ENCODE results near the gene SLC2A11.
A peak's percentile ranks its signal among the peaks of the same experiment; 100 is the strongest.
"Not testable (repeated sequence)": the region's sequence is repeated elsewhere in the genome, so short reads cannot be mapped to it uniquely, and the experiment has no call there.

SLC2A11 gene

DNA sequence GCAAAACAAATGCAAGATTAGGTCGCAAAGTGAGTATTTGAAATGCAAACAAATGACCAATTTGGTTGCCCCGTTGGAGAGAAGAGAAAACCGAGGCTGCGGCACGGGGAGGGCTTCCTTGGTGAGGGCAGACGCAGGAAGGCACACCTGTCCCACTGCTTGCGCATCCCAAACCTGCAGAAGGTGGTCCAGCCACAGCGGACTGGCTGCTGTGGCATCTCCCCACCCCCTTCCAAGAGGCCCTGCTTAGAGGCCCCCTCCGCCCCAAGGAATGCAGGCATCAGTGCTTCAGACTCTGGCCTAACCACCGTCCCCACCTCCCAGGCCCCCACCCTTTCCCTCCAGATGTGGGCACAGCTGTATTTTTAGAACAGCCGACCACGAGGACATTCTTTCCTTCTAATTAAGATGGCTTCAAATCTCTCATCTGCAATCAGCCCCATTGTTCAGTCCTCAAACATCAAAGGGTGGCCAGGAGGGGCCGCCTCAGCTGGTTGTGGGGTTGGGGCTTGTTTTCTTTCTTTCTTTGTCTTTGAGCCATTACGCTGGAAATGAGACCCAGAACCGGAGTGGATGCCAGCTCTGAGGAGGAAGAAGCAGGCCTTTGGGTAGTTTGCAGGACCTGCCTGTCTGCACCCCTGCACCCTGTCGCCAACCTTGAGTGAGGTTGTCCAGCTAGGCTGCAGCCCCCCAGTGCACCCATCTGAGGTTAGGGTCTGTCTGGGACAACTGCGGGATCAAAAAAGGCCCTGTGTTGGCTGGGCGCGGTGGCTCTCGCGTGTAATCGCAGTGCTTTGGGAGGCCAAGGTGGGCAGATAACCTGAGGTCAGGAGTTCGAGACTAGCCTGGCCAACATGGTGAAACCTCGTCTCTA, 9.4 kb upstream of the SLC2A11 start:
- DNase-seq: no peak

GRCh38 chr22:23849009-23850006, 8.4 kb upstream of the SLC2A11 start:
- DNase-seq: peak; percentile 98

GRCh38 chr22:23850136-23850611, 7.5 kb upstream of the SLC2A11 start:
- DNase-seq: no peak

DNA sequence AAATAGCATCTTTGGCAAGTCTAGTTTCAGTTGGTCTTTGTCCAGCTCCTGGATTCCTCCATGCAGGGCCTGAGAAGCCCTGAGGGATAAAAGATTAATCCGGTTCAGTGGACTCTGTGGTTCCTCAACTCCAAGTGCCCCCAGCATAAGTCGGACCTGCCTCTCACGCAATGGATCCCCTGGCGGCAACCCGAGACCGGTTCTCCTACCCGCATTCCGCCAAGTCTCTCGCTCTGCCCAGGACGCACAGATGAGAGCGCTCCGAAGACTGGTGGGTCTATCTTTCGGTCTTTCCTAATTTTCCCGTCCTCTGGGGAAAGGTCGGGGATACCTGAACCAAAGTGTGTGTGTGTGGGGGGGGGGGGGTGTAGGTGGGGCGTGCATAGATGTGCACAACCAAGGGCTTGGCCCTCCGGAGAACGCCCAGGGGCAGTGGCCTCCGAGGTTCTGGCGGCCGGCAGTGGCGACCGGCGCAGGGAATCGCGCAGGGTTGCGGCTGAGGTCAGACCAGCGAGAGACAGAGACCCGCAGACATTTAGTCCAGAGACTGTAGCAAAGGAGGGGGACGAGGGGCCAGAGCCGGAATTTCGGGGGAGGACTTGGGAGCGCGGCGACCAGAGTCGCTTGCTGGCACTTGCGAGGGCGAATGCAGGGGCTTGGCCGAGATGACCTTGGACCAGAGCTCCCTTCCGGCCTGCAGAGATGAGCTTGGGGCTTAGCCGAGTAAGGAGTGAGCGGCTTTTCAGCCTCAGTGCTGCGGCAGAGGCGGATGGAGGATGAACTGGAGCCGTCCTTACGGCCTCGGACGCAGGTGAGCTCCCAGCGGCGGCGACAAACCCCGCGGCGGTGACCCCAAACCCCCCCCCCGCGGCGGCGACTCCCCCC, 712 bp upstream of the SLC2A11 start:
- DNase-seq: peak; percentile 76

DNA sequence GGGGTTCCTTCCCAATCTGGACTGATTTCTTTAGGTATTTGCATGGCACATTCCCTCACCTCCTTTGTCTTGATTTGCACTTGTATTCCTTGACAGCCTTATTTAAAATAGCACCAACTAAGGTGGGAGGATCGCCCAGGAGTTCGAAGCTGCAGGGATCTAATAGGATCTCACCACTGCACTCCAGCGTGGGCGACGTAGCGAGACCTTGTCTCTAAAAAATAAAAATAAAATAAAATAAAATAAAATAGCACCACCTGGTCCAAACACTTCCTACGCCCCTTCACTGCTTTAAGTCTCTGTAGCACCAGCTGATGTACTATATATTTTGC, 775 bp downstream of the SLC2A11 start:
- DNase-seq: no peak

DNA sequence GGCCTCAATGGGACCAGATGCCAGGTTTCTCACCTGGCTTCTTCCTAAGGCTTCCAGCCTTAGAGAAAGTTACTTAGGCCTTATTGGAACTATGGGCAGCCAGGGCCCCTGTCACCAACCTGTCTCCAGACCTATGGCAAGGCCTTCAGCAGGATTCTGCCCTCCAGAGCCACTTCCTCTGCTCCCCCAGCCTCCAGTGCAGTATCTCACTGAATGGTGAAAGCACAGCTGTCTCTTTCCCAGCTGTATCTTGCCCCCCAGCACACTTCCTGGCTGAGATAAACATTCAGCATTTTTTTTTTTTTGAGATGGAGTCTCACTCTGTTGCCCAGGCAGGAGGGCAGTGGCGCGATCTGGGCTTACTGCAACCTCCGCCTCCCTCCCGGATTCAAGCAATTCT, 1.5 kb downstream of the SLC2A11 start:
- no peak for DNase-seq

GRCh38 chr22:23860187-23860586, 2.5 kb downstream of the SLC2A11 start:
- DNase-seq: not testable (repeated sequence)

DNA sequence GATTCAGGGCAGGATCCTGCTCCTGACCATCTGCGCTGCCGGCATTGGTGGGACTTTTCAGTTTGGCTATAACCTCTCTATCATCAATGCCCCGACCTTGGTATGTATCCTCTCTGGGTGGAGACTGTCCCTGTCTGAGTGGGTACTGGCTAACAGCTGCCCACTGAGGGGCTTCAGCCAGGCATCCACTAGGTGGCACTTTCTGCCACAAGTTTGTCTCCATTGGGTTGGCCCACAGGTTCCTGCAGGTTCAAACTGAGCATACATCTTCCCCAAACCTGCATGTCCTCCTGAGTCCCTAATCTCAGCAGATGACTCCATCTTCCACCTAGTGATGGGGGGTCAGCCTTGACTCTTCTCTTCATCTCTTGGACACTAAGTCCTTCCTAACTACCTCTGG, 4.4 kb downstream of the SLC2A11 start:
- no peak for DNase-seq

DNA sequence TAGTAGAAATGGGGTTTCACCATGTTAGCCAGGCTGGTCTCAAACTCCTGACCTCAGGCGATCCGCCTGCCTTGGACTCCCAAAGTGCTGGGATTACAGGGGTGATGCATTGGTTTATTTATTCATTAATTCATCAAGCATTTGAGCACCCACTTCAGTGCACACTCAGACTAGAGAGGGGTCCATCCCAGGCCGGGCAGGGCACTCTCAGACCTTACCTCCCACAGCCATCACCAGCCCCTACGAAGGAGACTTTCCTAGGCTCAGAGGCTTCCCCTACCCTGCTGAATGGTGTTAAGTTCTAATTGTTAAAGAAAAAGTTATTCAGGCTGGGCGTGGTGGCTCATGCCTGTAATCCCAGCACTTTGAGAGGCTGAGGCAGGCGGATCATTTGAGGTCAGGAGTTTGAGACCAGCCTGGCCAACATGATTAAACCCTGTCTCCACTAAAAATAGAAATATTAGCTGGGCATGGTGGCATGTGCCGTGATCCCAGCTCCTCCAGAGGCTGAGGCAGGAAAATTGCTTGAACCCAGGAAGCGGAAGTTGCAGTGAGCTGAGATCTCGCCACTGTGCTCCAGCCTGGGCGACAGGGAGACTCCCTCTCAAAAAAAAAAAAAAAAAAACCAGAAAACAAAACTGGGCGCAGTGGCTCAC, 7.0 kb downstream of the SLC2A11 start:
- not testable (repeated sequence) for DNase-seq

- no peak for DNase-seq
These were observed 10.9 kb downstream of the SLC2A11 start for GRCh38 chr22:23868580-23868979.

DNA sequence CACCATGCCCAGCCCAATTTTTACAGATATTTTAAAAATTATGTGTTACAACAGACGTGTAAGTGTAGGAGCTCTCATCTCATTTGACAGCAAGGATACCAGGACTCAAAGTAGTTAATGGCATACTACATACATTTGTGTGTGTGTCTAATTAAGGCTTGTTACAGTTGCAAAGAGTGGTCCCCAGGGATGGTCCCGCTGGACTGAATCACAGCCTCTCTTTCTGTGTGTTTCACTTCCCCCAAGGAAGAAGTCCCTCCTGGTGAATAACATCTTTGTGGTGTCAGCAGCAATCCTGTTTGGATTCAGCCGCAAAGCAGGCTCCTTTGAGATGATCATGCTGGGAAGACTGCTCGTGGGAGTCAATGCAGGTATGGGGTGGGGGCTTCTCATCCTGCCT, 17.2 kb downstream of the SLC2A11 start:
- no peak for DNase-seq

DNA sequence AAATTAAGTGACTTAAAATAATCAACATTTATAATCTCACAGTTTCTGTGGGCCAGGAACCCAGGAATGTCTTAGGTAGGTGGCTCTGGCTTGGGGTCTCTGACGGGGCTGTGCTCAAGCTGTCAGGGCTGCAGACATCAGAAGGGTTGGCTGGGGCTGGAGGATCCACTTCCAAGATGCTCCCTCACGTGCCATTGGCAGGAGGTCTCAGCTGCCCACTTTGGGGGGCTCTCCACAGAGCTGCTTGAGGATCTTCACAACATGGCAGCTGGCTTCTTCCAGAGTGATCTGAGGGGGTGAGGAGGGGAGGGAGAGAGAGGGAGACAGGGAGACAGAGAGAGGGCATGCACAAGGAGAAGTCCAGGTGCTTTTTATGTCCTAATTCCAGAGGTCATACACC, 18.1 kb downstream of the SLC2A11 start:
- DNase-seq: no peak

- DNase-seq: no peak
These were observed 19.9 kb downstream of the SLC2A11 start for GRCh38 chr22:23877566-23877965.

GRCh38 chr22:23878219-23878618, 20.5 kb downstream of the SLC2A11 start:
- DNase-seq: no peak

GRCh38 chr22:23882370-23882769, 24.7 kb downstream of the SLC2A11 start:
- DNase-seq: no peak

GRCh38 chr22:23883658-23884057, 26.0 kb downstream of the SLC2A11 start:
- no peak for DNase-seq

DNA sequence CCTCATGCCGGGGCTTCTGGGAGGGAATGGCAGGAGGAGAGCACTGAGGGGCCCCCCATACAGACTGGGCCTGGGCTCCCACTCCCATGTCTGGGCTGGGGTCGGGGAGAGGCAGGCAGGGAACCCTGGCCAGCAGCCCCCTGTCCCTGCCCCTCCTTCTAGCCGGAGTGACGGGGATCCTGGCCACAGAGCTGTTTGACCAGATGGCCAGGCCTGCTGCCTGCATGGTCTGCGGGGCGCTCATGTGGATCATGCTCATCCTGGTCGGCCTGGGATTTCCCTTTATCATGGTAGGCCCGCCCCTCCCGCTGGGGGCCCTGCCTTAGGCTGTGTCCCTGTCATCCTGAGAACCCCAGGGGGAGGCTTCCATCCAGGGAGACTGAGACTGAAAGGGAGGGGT, 26.5 kb downstream of the SLC2A11 start:
- DNase-seq: no peak

GRCh38 chr22:23888615-23889401, 31.1 kb downstream of the SLC2A11 start:
- no peak for DNase-seq

- no peak for DNase-seq
These were observed 31.9 kb downstream of the SLC2A11 start for GRCh38 chr22:23889620-23890019.

GRCh38 chr22:23891726-23892125, 34.1 kb downstream of the SLC2A11 start:
- DNase-seq: no peak

- DNase-seq: no peak
These were observed 34.5 kb downstream of the SLC2A11 start for GRCh38 chr22:23892130-23892529.

All from activated CD8-positive, alpha-beta memory T cell treated with anti-CD3 and anti-CD28 coated beads, Interleukin-2, amount 50 U/mL, for 48 hours (primary cell).